CD4-positive, alpha-beta T cell (primary cell): ENCODE measurements around the gene CXADR. TPM values are rescaled to one million over a fixed set of nuclear protein-coding genes. Genes with fewer than 3 reads are reported as not detected.

ENCODE experiments used
- ATAC-seq: fragments of 200-7000 bp; cut with Tn5 transposase; one replicate; pipeline ENCODE4 v1.10.0; 2022; ENCODE audit warnings: mild to moderate bottlenecking; ENCODE audit not compliant: poor library complexity
- CTCF ChIA-PET: fragments of 350-600 bp; sonication (Branson Sonifier 250); formaldehyde crosslinking; loops from one replicate; lab custom pipeline; 2021; ENCODE audit warnings: antibody characterized with exemption, inconsistent platforms; lab: Charles Lee
- POLR2A ChIA-PET: fragments of 350-600 bp; sonication (Branson Sonifier 250); formaldehyde crosslinking; loops from one replicate; lab custom pipeline; 2021; ENCODE audit warnings: antibody characterized with exemption, inconsistent platforms; lab: Charles Lee
- DNase-seq, 14 experiments: peaks; one replicate each; pipeline ENCODE4 v3.0.0-alpha.2; 2013 to 2020; ENCODE audit warnings: mixed read lengths in 2 of 14
- H3K27ac ChIP-seq, 2 donors: one replicate each; pipeline versions ENCODE4 v1.5.1 to v1.7.0; 2013; ENCODE audit warnings: low read length in 2 of 2, low read depth in 1 of 2, mild to moderate bottlenecking in 1 of 2
- H3K27me3 ChIP-seq, 2 experiments: 1 replicate in 1 of 2; 2 replicates in 1 of 2; pipeline versions ENCODE4 v1.6.1 to v1.7.0; 2013; ENCODE audit warnings: low read length in 2 of 2, control low read depth in 1 of 2, mild to moderate bottlenecking in 1 of 2, moderate library complexity in 1 of 2; ENCODE audit not compliant: insufficient read depth in 2 of 2, control insufficient read depth in 1 of 2
- H3K36me3 ChIP-seq: one replicate; pipeline ENCODE4 v1.6.1; 2013; ENCODE audit warnings: low read length, control low read depth; ENCODE audit not compliant: insufficient read depth
- H3K4me1 ChIP-seq: one replicate; pipeline ENCODE4 v1.6.1; 2013; ENCODE audit warnings: low read length, control low read depth; ENCODE audit not compliant: insufficient read depth
- H3K4me3 ChIP-seq: one replicate; pipeline ENCODE4 v1.5.1; 2013; ENCODE audit warnings: mild to moderate bottlenecking, low read length, moderate library complexity
- H3K9me3 ChIP-seq, 2 experiments: 1 replicate in 1 of 2; 2 replicates in 1 of 2; pipeline versions ENCODE4 v1.6.1 to v1.7.0; 2013; ENCODE audit warnings: low read length in 2 of 2, mild to moderate bottlenecking in 2 of 2, control low read depth in 1 of 2, moderate library complexity in 1 of 2; ENCODE audit not compliant: control insufficient read depth in 1 of 2, insufficient read depth in 1 of 2
- H3K27ac Mint-ChIP-seq: one replicate; pipeline ENCODE4 v1.8.0; 2020; ENCODE audit warnings: mixed read lengths
- H3K27me3 Mint-ChIP-seq: one replicate; pipeline ENCODE4 v1.8.0; 2021; ENCODE audit warnings: mixed read lengths
- H3K36me3 Mint-ChIP-seq: one replicate; pipeline ENCODE4 v1.8.0; 2021; ENCODE audit warnings: low read depth, mixed read lengths
- H3K4me1 Mint-ChIP-seq: one replicate; pipeline ENCODE4 v1.8.0; 2021; ENCODE audit warnings: low read depth, mixed read lengths
- H3K4me3 Mint-ChIP-seq: one replicate; pipeline ENCODE4 v1.8.0; 2020; ENCODE audit warnings: mild to moderate bottlenecking, mixed read lengths
- H3K9me3 Mint-ChIP-seq: one replicate; pipeline ENCODE4 v1.8.0; 2020; ENCODE audit warnings: mixed read lengths
- intact Hi-C, 2 experiments: fragments of 100-400 bp; cut with DNase I in 1 of 2; cut with micrococcal nuclease in 1 of 2; formaldehyde crosslinking; loops; one replicate each; pipeline versions ENCODE4 v1.15.1 to v1.9.0; 2023 to 2025; cut with DNase I, micrococcal nuclease
- total RNA-seq, 174 experiments: library from RNA in 2 of 174; stranded (reverse) in 2 of 174; gene quantifications; one replicate each; pipeline ENCODE4 v1.2.3 and lab custom pipeline; 2021 to 2026
- TF ChIP-seq, protein P1 (sequence below): fragments of 200-600 bp; IDR thresholded peaks from one replicate; pipeline ENCODE4 v1.8.0; 2022; ENCODE audit warnings: antibody characterized with exemption, mild to moderate bottlenecking

The CXADR gene
- total RNA-seq, 2 experiments from 2014 or later, result 0.52 to 0.53 TPM

DNA sequence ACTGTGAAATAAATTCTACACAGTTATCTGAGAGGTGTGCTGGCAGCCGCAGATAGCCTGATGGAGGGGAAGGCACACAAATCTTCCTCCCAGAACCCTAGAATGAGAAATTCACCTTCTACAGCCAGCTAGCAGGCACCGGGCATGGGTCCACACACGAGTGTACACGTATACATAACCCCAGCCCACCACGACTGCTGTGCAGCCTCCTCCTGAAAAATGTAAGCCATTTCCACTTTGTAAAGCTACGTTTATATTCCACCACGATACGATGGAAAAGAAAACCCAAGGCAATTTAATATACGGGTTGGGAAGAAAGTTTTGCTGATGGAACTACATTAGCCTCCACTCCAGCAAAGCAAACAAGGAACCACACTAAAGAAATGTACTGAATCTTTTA, 98.1 kb downstream of the CXADR start:
- Histone ChIP-seq H3K27me3 (no peaks in the 10 kb centered on the region), H3K4me1 (peaks cover 17% of the 10 kb centered on the region), H3K9me3 (no peaks in the 10 kb centered on the region), H3K4me3 (peak overlapping the region; percentile 91), H3K36me3 (peaks cover 4% of the 10 kb centered on the region), H3K27ac (peak overlapping the region; percentile 58 to 60)
- peaks cover 40% of the 10 kb centered on the region for H3K4me1 Mint-ChIP-seq
- intact Hi-C loops, result loop anchor here (2.0 to 10.0 kb wide), 5 partner anchors 98 to 1886 kb away; partner anchors contain the start of genes C21orf91 (in 1 of the 2), CXADR (in 1 of the 2) and USP25 (in 1 of the 2)
- DNase-seq (peak in 2 of 14 experiments; percentile 3 to 24), ATAC-seq (no peak)
- H3K4me3 Mint-ChIP-seq, result peak overlapping the region; percentile 93
- H3K9me3 Mint-ChIP-seq, result no peaks in the 10 kb centered on the region
- CTCF ChIA-PET, result interaction anchor here (0.8 to 1.7 kb wide), 3 partner anchors 15 to 224 kb away, joined by 3 to 4 read pairs (median 3); partner anchors contain the start of gene CXADR
- peak overlapping the region; percentile 89 for H3K27ac Mint-ChIP-seq
- no peaks in the 10 kb centered on the region for H3K27me3 Mint-ChIP-seq
- POLR2A ChIA-PET, result interaction anchor here (1.3 to 2.1 kb wide), 4 partner anchors 173 to 1881 kb away, joined by 3 to 13 read pairs (median 4); partner anchors contain the start of genes C21orf91 and USP25
- peaks cover 21% of the 10 kb centered on the region for H3K36me3 Mint-ChIP-seq
- TF ChIP-seq, protein P1, sequence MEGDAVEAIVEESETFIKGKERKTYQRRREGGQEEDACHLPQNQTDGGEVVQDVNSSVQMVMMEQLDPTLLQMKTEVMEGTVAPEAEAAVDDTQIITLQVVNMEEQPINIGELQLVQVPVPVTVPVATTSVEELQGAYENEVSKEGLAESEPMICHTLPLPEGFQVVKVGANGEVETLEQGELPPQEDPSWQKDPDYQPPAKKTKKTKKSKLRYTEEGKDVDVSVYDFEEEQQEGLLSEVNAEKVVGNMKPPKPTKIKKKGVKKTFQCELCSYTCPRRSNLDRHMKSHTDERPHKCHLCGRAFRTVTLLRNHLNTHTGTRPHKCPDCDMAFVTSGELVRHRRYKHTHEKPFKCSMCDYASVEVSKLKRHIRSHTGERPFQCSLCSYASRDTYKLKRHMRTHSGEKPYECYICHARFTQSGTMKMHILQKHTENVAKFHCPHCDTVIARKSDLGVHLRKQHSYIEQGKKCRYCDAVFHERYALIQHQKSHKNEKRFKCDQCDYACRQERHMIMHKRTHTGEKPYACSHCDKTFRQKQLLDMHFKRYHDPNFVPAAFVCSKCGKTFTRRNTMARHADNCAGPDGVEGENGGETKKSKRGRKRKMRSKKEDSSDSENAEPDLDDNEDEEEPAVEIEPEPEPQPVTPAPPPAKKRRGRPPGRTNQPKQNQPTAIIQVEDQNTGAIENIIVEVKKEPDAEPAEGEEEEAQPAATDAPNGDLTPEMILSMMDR, result no peak

DNA sequence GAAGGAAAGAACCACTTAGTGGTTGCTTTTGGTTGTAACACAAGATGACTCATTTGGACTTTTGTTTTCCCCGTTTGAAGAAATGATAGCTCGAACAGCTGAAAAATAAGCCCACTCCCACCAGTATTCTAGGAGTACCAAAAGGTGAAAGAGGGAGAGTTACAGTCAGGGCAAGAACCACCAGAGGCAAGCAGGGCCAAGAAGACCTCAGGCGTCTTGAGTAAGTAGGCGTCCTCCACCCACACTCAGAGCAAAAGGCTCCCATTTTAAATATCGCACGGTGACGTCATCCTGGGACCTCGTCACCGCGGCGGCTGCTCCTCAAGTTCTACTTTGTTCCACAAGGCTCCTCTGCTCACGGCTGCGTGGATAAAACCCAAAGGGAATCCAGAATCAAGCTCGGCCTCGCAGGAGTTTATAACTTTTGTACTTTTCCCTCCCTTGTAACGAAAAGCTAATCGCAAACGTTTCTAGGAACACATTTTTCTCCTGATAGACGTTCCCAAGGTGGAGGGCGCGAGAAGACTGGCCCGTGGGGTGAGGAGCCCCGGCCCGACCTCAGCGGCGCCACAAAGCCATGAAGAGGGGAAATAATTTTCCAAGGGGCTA, 98.7 kb downstream of the CXADR start:
- POLR2A ChIA-PET, result interaction anchor here (0.9 to 2.1 kb wide), 5 partner anchors 9 to 1881 kb away, joined by 3 to 13 read pairs (median 4); partner anchors contain the start of genes C21orf91 and USP25
- TF ChIP-seq, protein P1, result no peak
- intact Hi-C loops, result loop anchor here (2.0 to 10.0 kb wide), 5 partner anchors 99 to 1887 kb away; partner anchors contain the start of genes C21orf91 (in 2 of the 2), CXADR (in 2 of the 2) and USP25 (in 1 of the 2)

DNA sequence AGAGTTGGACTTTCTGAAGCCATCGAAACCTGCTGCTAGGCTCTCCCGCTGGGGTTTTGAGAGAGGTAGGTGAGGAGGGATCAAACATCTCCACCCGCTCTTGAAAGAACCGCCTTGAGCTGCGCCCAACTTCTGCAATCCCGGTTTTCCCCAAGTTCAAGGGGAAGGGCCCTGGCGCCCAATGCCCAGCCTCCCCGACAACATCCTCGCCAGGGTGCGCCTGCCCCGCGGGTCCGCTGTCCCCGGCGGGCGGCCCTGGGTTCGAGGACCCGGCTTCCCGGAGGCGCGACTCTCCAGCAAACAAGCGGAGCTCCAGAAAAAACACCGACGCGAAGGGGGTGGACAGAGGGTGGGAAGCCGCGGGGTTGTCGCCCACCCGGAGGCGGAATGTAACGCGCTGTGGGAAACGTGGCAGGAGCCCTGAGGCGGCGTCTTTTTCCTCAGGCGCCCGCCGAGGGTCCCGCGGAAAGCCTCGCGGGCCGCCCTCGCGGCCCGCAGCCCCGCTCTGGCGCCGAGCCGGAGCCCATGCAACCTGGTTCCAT, 99.3 kb downstream of the CXADR start:
- no peaks in the 10 kb centered on the region for H3K9me3 Mint-ChIP-seq
- peaks cover 40% of the 10 kb centered on the region for H3K4me1 Mint-ChIP-seq

More for the DNA sequence above, 98.7 kb downstream of the CXADR start:
- peak overlapping the region; percentile 93 for H3K4me3 Mint-ChIP-seq
- peak overlapping the region; percentile 89 for H3K27ac Mint-ChIP-seq
- peaks cover 4% of the 10 kb centered on the region for H3K36me3 ChIP-seq
- H3K27ac ChIP-seq, result peak overlapping the region; percentile 58 to 60
- H3K27me3 Mint-ChIP-seq, result no peaks in the 10 kb centered on the region
- H3K4me1 ChIP-seq, result peaks cover 17% of the 10 kb centered on the region
- peak overlapping the region; percentile 91 for H3K4me3 ChIP-seq
- ATAC-seq (peak; percentile 69), DNase-seq (peak; percentile 54 to 92 (median 72))
- H3K9me3 Mint-ChIP-seq, result no peaks in the 10 kb centered on the region
- H3K4me1 Mint-ChIP-seq, result peaks cover 40% of the 10 kb centered on the region
- H3K36me3 Mint-ChIP-seq, result peaks cover 21% of the 10 kb centered on the region
- no peaks in the 10 kb centered on the region for H3K27me3 ChIP-seq
- CTCF ChIA-PET, result interaction anchor here (0.8 to 1.7 kb wide), 4 partner anchors 14 to 225 kb away, joined by 3 to 4 read pairs (median 3); partner anchors contain the start of gene CXADR
- H3K9me3 ChIP-seq, result no peaks in the 10 kb centered on the region

More for the DNA sequence above, 99.3 kb downstream of the CXADR start:
- H3K27me3 ChIP-seq, result no peaks in the 10 kb centered on the region
- intact Hi-C loops, result loop anchor here (2.0 to 10.0 kb wide), 5 partner anchors 99 to 1887 kb away; partner anchors contain the start of genes C21orf91 (in 1 of the 2), CXADR (in 1 of the 2) and USP25 (in 1 of the 2)
- TF ChIP-seq, protein P1, result no peak
- Mint-ChIP-seq H3K27me3 (no peaks in the 10 kb centered on the region), H3K36me3 (peaks cover 21% of the 10 kb centered on the region), H3K4me3 (peak overlapping the region; percentile 93), H3K27ac (peak overlapping the region; percentile 89)
- H3K27ac ChIP-seq, result peak overlapping the region; percentile 58 to 60
- peak overlapping the region; percentile 91 for H3K4me3 ChIP-seq
- peaks cover 17% of the 10 kb centered on the region for H3K4me1 ChIP-seq
- POLR2A ChIA-PET, result interaction anchor here (0.9 to 2.1 kb wide), 5 partner anchors 10 to 1882 kb away, joined by 3 to 13 read pairs (median 4); partner anchors contain the start of genes C21orf91 and USP25
- H3K36me3 ChIP-seq, result peaks cover 4% of the 10 kb centered on the region
- peak in 10 of 14 experiments; percentile 1 to 70 (median 16) for DNase-seq
- CTCF ChIA-PET, result interaction anchor here (1.5 to 1.7 kb wide), 2 partner anchors 26 to 99 kb away, joined by 3 to 4 read pairs; partner anchors contain the start of gene CXADR
- H3K9me3 ChIP-seq, result no peaks in the 10 kb centered on the region
- peak; percentile 15 for ATAC-seq
